HS-27A (cell line): ENCODE measurements around the gene TNFRSF8.
"Not testable (repeated sequence)": the region's sequence is repeated elsewhere in the genome, so short reads cannot be mapped to it uniquely, and the experiment has no call there.

Experiments used
- DNase-seq: peaks from one replicate; pipeline ENCODE4 v3.0.0-alpha.2; 2012; ENCODE audit warnings: low read depth, missing footprints

Gene TNFRSF8

GRCh38 chr1:12063141-12064072, at the start of gene TNFRSF8:
TSS of gene TNFRSF8 (plus strand) at chr1:12063303. CDS start at chr1:12063599, 296 bp downstream.
- no peak for DNase-seq

GRCh38 chr1:12014141-12014991, 48.7 kb upstream of the TNFRSF8 start:
- DNase-seq, result no peak

DNA sequence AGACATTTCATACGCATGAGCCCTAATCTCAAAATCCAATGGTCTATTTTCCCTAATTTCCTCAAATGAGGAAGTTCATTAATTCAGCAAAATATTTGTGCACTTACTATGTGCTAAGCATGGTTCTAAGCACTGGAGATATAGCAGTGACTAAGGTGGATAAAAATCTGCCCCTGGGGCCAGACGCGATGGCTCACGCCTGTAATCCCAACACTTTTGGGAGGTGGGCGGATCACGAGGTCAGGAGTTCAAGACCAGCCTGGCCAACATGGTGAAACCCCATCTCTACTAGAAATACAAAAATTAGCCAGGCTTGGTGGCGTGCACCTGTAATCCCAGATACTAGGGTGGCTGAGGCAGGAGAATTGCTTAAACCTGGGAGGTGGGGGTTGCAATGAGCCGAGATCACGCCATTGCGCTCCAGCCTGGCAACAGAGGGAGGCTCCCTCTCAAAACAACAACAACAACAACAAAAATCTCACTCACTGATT, 48.1 kb upstream of the TNFRSF8 start:
- DNase-seq, result peak; percentile 12

GRCh38 chr1:12015499-12015898, 47.6 kb upstream of the TNFRSF8 start:
- no peak for DNase-seq

DNA sequence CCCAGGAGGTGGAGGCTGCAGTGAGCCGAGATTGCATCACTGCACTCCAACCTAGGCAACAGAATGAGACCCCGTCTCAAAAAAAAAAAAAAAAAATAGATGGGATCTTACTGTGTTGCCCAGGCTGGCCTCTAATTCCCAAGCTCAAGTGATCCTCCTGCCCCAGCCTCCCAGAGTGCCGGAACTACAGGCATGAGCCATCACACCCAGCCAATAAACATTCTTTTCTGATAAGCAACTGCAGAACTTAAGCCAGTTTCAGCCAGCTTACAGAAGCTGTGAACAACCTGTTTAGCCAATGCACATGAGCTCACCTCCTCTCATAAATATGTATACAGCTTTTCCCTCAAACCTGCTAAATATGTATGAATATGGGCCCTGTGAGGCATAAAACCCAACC, 46.9 kb upstream of the TNFRSF8 start:
- no peak for DNase-seq

- DNase-seq, result no peak
Observed at GRCh38 chr1:12019858-12020509, 43.1 kb upstream of the TNFRSF8 start.

DNA sequence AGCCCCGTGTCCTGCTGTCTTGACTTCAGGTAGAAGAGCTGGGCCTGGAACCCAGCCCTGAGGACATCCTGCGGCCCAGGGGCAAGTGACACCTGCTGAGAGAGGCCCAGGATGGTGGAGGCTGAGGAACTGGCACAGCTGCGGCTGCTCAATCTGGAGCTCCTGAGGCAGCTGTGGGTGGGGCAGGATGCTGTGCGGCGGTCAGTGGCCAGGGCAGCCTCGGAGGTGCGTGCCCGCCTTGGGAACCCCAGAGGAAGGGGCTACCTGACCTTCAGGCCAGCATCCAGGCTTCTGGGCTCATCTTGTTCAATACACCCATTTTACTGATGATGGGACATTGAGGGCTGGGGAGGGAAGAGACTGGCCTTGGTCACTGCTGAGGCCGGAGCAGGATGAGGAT, 41.5 kb upstream of the TNFRSF8 start:
- no peak for DNase-seq

GRCh38 chr1:12022036-12022435, 41.1 kb upstream of the TNFRSF8 start:
- no peak for DNase-seq

DNA sequence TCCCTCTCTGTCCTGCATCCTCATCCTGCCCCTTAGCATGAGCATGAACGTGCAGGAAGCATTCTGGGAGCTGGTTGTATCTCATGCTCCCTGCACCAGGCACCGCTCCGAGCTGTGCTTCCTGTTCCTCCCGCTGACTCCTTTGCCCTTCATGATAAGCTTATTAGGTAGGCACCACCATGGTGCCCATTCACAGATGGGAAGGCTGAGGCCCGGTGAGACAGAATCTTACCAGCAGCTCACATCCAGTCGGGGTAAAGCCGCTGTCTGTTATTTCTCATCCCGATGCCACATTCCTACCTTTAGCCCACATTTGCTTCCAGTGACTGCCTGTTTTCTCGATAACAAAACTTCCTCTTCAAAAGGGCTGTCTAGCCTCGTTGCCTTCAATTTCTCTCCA, 36.5 kb upstream of the TNFRSF8 start:
- no peak for DNase-seq

DNA sequence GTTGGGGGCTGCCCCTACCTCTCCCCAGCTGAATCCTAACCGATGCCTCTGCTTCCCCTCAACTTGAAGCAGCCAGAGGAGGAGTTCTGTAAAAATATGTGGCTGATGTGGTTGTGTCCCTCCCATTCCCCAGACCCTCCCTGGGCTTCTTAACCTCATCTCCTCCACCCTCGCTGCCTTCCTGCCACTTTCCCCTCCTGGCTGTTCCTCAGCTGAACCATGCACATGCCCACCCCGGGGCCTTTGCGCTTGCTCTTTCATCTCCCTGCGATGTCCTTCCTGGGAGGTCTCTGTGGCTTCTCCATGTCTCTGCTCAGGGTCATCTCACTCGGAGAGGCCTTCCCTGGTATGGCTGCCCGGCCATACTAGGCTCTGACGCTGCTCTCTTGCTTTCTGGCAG, 34.9 kb upstream of the TNFRSF8 start:
- no peak for DNase-seq

DNA sequence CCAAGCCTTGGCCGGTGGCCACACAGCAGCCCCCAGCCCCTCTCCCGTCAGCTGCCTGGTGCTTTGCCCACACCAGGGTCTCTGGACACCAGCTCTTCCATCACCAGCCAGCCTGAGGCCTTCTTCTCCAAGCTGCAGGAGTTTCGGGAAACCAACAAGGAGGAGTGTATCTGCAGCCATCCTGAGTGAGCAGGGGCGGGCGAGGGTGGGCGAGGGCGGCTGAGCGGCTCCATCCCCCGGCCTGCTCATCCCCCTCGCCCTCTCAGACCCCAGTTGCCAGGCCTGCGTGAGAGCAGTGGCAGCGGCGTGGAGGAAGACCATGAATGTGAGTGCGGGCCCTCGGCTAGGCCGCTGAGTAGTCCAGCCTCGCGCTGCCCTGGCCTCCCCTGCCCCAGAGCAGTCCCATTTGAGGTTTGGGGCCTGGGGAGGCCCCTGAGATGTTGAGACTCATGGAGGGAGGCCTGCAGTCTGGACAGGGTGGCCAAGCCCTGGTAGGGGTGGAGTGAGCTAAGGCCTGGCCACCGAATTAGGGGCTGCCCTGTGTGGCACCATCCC, 34.1 kb upstream of the TNFRSF8 start:
- no peak for DNase-seq

DNA sequence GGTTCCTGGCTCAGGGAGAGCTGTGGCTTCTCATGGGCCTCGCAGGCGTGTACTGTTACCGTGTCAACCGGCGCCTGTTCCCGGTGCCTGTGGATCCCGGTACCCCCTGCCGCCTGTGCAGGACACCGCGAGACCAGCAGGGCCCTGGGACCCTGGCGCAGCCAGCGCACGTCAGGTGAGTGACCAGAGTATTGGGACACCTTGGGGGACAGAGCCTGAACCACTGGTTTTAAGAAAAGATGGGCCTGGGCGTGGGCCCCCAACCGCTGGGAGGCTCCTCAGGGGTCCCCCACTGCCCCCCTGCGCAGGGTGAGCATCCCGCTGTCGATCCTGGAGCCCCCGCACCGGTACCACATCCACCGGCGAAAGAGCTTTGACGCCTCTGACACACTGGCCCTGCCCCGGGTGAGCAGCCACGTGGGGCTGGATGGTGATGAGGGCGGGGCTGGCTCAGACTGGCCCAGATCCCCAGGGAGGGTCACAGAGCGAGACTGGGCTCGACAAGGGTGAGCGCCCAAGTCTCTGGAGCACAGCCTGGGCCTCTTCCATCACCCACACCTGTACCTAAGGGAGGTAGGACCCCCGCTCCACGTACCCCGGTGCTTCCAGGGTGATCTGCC, 33.3 kb upstream of the TNFRSF8 start:
- no peak for DNase-seq

- DNase-seq, result no peak
Observed at GRCh38 chr1:12031039-12031980, 31.8 kb upstream of the TNFRSF8 start.

DNA sequence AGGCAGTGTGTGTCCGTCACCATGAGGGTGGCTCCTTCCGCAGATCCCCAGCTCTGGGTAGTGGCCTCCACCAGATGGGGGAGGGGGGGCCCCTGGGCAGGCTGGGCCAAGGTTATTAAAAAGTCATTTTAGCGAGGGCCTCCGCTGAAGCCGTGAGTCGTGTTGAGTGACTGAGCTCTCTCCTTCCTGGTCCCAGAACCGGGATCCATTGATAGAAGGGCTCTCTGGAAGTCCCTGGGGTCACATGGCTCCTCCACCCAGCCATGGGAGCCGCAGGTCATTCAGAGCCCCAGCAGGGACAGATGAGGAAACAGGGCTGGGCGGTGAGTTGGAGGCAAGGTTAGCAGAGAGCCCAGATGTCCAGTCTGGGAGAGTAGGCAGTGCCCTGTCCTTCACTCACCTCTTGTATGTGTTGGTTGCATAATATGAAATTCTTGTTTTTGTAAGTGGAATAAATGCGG, 30.9 kb upstream of the TNFRSF8 start:
- no peak for DNase-seq

DNA sequence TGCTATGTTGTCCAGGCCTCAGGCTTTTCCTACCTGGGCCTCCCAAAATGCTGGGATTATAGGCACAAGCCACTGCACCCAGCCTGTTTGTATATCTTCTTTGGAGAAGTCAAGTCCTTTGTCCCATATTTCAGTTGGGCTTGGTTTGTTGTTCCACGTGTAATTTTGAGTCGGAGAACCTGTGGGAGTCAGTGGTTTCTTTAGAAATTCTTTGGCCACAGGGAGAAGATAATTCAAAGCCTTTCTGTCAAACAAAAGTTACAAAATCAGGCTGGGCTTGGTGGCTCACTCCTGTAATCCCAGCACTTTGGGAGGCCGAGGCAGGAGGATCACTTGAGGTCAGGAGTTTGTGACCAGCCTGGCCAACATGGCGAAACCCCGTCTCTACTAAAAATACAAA, 29.7 kb upstream of the TNFRSF8 start:
- not testable (repeated sequence) for DNase-seq

DNA sequence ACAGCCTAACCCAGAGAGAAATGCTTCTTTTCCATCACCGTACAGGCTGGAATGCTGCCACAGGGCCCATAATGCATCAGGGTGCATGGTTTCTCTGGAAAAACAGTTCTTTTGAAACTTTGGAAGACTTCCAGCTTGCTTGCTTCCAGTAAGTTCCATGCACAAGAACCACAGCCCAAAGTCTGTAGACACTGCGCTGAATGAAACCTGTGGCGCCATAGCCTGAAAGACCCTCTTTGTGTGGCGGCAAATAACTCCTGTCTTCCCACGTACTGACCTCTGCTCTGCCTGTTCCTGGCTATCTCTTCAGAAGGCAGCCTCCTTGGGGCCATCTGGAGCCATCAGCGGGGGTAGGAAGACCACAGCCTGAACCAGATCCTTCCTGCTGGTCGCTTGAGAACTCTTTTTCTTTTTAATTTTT, 28.7 kb upstream of the TNFRSF8 start:
- no peak for DNase-seq

DNA sequence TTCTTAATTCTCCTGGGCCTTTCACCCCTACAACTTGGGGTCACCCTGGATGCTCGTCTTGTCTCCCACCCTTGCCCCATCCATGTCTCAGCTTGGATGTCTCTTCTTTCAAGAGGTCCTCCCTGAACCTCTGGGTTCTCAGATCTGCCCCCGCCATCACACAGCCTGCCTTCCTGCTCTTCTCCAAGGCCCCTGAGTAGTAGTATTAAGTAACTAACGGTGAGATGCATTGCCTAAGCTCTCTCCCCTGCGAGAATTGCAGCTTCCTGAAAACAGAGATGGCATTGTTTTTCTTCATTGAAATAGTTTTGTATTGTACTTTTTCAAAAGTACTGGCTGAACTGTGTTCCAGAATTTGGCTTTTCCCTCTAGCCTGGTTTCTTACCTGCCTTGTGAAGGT, 27.8 kb upstream of the TNFRSF8 start:
- DNase-seq, result no peak

GRCh38 chr1:12037486-12038355, 25.4 kb upstream of the TNFRSF8 start:
- no peak for DNase-seq
